ENCODE results near the gene SPINT2. TPM values are rescaled to one million over a fixed set of nuclear protein-coding genes. Genes with fewer than 3 reads are reported as not detected.
A peak's percentile ranks its signal among the peaks of the same experiment; 100 is the strongest.

Gene SPINT2
- total RNA-seq, 2 donors from 2014 or later: 266 to 305 TPM

DNA sequence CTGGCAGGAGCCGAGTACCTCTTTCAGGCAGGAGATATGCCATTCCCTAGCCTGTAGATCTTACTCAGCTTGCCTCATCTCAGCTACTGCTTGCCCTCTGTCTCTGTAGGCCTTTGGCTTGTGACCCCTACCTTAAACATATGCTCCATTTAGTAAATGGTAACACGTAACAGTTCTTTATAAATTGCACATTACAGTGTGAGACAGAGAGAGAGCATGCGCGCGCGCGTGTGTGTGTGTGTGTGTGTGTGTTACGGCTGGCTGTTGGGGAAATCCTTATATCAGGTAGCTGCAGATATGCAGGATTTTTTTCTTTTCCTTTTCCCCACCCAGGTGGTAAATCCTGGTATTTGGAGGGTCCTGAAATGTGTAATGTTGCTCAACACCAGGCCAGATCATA lies 4.2 kb downstream of the SPINT2 start:
- H3K27ac ChIP-seq: peak overlapping the region; percentile 65 to 97 (median 94)
- no peak overlapping the region for H3K4me3 ChIP-seq
- intact Hi-C loops (cut with DNase I): no loop called here

DNA sequence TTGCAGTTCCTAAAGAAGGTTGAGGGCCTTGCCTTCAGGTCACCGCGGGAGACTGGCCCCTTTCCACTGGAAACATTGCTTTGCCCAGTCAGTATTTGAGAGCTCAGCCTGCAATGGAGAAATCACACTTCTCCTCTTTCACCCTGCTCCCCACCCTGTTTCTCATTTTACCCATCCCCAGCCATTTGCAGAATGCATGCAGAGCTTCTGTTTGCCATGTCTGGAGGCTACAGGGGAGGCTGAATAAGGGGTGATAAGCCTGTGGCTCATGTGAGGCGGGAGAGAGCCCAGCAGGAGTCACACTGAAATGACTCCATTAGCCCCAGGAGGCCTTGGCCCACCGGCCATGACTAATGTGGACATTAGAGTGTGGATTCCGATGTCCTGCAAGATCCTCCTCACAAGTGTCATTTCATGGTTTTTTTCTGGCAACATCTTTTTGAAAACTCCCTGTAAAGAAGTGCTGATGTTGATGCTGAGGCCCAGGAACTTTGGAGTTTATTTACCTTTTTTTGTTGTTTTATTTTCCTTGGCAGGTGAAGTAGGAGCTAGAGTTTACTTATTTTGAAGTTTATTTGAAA lies 6.3 kb downstream of the SPINT2 start:
- H3K4me3 ChIP-seq: no peak overlapping the region
- ATAC-seq (no peak), DNase-seq (peak in 1 of 4 donors; percentile 26)
- no peaks in the 10 kb centered on the region for H3K9me3 ChIP-seq
- intact Hi-C loops (cut with DNase I): no loop called here
- TF ChIP-seq, protein P1, sequence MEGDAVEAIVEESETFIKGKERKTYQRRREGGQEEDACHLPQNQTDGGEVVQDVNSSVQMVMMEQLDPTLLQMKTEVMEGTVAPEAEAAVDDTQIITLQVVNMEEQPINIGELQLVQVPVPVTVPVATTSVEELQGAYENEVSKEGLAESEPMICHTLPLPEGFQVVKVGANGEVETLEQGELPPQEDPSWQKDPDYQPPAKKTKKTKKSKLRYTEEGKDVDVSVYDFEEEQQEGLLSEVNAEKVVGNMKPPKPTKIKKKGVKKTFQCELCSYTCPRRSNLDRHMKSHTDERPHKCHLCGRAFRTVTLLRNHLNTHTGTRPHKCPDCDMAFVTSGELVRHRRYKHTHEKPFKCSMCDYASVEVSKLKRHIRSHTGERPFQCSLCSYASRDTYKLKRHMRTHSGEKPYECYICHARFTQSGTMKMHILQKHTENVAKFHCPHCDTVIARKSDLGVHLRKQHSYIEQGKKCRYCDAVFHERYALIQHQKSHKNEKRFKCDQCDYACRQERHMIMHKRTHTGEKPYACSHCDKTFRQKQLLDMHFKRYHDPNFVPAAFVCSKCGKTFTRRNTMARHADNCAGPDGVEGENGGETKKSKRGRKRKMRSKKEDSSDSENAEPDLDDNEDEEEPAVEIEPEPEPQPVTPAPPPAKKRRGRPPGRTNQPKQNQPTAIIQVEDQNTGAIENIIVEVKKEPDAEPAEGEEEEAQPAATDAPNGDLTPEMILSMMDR (IDR thresholded peaks at IDR 0.05): no peak
- TF ChIP-seq POLR2A (IDR thresholded peaks at IDR 0.05): no peak
- peak overlapping the region in 3 of 4 donors; percentile 8 to 50 (median 11) for H3K27ac ChIP-seq
- no peaks in the 10 kb centered on the region for H3K27me3 ChIP-seq
- H3K36me3 ChIP-seq (replicated peaks in 1 of 2; ENCODE audit: insufficient read depth in 1 of 2, low read depth in 2 of 2): no peaks in the 10 kb centered on the region
- H3K4me1 ChIP-seq: peaks cover 94% of the 10 kb centered on the region
- WGBS, 2 donors: 55 to 58% methylated on average over 5 of the region's 5 CpGs

More for the DNA sequence above, 4.2 kb downstream of the SPINT2 start:
- TF ChIP-seq, protein P1 (IDR thresholded peaks at IDR 0.05): no peak
- no peak for TF ChIP-seq POLR2A (IDR thresholded peaks at IDR 0.05)
- no peaks in the 10 kb centered on the region for H3K36me3 ChIP-seq (replicated peaks in 1 of 2; ENCODE audit: insufficient read depth in 1 of 2, low read depth in 2 of 2)
- DNase-seq: peak in 1 of 4 donors; percentile 58
- ATAC-seq: no peak
- peaks cover 81% of the 10 kb centered on the region for H3K4me1 ChIP-seq
- 37 to 44% methylated on average over 8 of the region's 8 CpGs for WGBS, 2 donors
- no peaks in the 10 kb centered on the region for H3K9me3 ChIP-seq
- H3K27me3 ChIP-seq: no peaks in the 10 kb centered on the region

DNA sequence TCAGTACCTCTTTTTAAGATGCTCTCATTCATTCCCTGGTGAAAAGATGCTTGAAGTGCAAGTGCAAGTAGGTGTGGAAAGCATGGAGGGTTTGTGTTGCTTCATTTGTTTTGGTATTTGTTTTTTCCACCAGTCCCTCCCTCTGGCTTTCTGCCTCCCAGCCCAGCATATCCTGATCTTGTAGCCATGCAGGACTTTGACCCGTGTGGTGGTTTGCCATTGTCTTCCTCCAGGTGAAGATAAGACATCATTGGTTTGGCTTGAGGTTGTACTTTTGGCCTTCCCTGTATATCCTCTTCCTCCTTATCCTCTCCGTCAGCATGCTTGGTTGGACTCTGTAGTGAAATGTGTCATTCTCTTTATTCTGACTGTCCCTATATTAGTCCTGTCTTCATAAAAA lies 9.1 kb downstream of the SPINT2 start:
- H3K36me3 ChIP-seq (replicated peaks in 1 of 2; ENCODE audit: insufficient read depth in 1 of 2, low read depth in 2 of 2): no peaks in the 10 kb centered on the region
- TF ChIP-seq POLR2A (IDR thresholded peaks at IDR 0.05): no peak
- TF ChIP-seq, protein P1 (IDR thresholded peaks at IDR 0.05): no peak
- no peaks in the 10 kb centered on the region for H3K9me3 ChIP-seq
- H3K27ac ChIP-seq: peak overlapping the region; percentile 6 to 38 (median 22)
- peaks cover 85% of the 10 kb centered on the region for H3K4me1 ChIP-seq
- WGBS, 2 donors: 18 to 26% methylated on average over 2 of the region's 2 CpGs
- ATAC-seq (peak; percentile 68), DNase-seq (peak; percentile 41 to 72 (median 55))
- intact Hi-C loops (cut with DNase I): no loop called here
- no peak overlapping the region for H3K4me3 ChIP-seq
- H3K27me3 ChIP-seq: no peaks in the 10 kb centered on the region

DNA sequence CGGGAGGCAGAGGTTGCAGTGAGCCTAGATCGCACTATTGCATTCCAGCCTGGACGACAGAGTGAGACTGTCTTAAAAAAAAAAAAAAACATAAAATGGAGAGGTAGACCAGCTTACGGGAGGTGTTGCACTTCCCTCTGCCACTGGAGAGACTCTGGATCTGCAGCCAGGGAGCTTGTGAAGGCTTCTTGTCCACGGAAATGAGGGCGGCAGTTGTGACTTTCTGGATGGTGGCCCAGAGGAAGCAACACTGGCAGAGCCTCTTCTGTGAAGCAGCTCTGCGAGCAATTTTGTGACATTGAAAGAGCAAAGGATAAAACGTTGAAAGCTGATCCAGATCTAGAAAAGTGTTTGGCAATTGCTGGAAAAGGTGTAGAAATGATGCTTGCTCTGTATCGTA lies 10.4 kb downstream of the SPINT2 start:
- Histone ChIP-seq H3K36me3 (replicated peaks in 1 of 2; ENCODE audit: insufficient read depth in 1 of 2, low read depth in 2 of 2) (no peaks in the 10 kb centered on the region), H3K4me3 (no peak overlapping the region), H3K9me3 (no peaks in the 10 kb centered on the region), H3K27me3 (no peaks in the 10 kb centered on the region), H3K4me1 (peaks cover 82% of the 10 kb centered on the region), H3K27ac (peak overlapping the region in 1 of 4 donors; percentile 7)
- no peak for DNase-seq
- intact Hi-C loops (cut with DNase I): no loop called here
- TF ChIP-seq, protein P1 (IDR thresholded peaks at IDR 0.05): no peak
- TF ChIP-seq POLR2A (IDR thresholded peaks at IDR 0.05): no peak
- 47 to 56% methylated on average over 9 of the region's 9 CpGs for WGBS, 2 donors
- no peak for ATAC-seq

DNA sequence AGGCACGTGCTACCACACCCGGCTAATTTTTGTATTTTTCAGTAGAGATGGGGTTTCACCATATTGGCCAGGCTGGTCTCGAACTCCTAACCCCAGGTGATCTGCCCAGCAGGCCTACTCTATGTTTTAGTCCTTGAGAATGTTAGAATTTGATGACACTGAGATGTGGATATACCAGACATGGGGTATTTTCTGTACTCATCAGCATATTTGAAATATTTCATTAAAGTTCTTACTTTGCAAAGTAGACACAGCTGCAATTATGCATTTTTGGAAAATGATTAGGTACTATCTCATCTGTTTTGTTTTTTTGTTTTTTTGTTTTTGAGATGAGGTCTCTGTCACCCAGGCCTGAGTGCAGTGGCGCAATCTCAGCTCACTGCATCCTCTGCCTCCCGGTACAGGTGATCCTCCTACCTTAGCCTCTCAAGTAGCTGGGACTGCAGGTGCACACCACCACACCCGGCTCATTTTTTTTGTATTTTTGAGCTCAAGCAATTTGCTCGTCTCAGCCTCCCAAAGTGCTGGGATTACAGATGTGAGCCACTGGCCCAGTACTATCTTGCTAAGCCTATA lies 12.7 kb downstream of the SPINT2 start:
- TF ChIP-seq, protein P1 (IDR thresholded peaks at IDR 0.05): no peak
- TF ChIP-seq POLR2A (IDR thresholded peaks at IDR 0.05): no peak
- intact Hi-C loops (cut with DNase I): no loop called here
- Histone ChIP-seq H3K9me3 (no peaks in the 10 kb centered on the region), H3K4me3 (no peak overlapping the region), H3K36me3 (replicated peaks in 1 of 2; ENCODE audit: insufficient read depth in 1 of 2, low read depth in 2 of 2) (no peaks in the 10 kb centered on the region), H3K27ac (peak overlapping the region; percentile 40 to 81 (median 66)), H3K4me1 (peaks cover 82% of the 10 kb centered on the region), H3K27me3 (no peaks in the 10 kb centered on the region)
- DNase-seq: no peak
- WGBS, 2 donors: 92 to 97% methylated on average over 7 of the region's 7 CpGs
- no peak for ATAC-seq
